Omental fat pad (tissue), 4 donors: ENCODE data around the gene MRTFB. TPM values are rescaled to one million over a fixed set of nuclear protein-coding genes. Genes with fewer than 3 reads are reported as not detected.

ENCODE experiments used
- ATAC-seq: fragments of 150-250 bp; one replicate; pipeline ENCODE4 v1.9.1; 2016; ENCODE audit warnings: mild to moderate bottlenecking, moderate library complexity; ENCODE audit not compliant: low FRiP score
- DNase-seq: peaks from one replicate; pipeline ENCODE4 v3.0.0-alpha.2; 2019; ENCODE audit warnings: low spot score
- CTCF ChIP-seq, 3 donors: fragments of 450-650 bp; IDR thresholded peaks; one replicate each; pipeline ENCODE4 v1.5.1; 2016 to 2017; ENCODE audit warnings: antibody characterized with exemption in 3 of 3, mild to moderate bottlenecking in 3 of 3, moderate library complexity in 2 of 3
- total RNA-seq, 4 donors: library from RNA; depleted of rRNA; stranded (reverse); fragments of >200 nt; gene quantifications; one replicate each; pipeline ENCODE4 v1.1.0, GENCODE V29; 2016

The MRTFB gene
- total RNA-seq, 4 donors from 2014 or later, result 17.5 to 107 (median 55.8) TPM

GRCh38 chr16:14063618-14064581 is 7.2 kb upstream of the MRTFB start:
- no peak for TF ChIP-seq CTCF (IDR thresholded peaks at IDR 0.05)
- ATAC-seq, result no peak

GRCh38 chr16:14069818-14070217 is 1.3 kb upstream of the MRTFB start:
- DNase-seq, result no peak
- no peak for TF ChIP-seq CTCF (IDR thresholded peaks at IDR 0.05)
- no peak for ATAC-seq

More at GRCh38 chr16:14063618-14064581, 7.2 kb upstream of the MRTFB start:
- DNase-seq, result no peak

DNA sequence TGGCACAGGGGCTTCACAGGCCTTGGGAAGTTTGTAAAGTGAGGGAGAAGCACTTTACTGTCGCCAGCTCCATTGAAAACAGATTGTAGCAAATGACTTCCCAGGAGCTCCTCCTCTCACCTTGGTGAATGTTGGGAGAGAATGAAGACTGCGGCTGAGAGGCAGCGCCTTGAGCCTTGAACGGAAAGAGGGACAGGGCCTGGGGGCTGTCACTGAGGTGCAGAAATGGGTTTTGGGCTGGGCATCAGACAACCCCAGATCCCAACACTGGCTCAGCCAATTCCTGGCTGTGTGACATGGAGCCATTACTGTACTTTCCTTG is 603 bp upstream of the MRTFB start:
- no peak for TF ChIP-seq CTCF (IDR thresholded peaks at IDR 0.05)
- no peak for DNase-seq
- ATAC-seq, result no peak

GRCh38 chr16:14071576-14072271 is 605 bp downstream of the MRTFB start:
- peak; percentile 21 for ATAC-seq
- TF ChIP-seq CTCF (IDR thresholded peaks at IDR 0.05), result no peak
- no peak for DNase-seq

DNA sequence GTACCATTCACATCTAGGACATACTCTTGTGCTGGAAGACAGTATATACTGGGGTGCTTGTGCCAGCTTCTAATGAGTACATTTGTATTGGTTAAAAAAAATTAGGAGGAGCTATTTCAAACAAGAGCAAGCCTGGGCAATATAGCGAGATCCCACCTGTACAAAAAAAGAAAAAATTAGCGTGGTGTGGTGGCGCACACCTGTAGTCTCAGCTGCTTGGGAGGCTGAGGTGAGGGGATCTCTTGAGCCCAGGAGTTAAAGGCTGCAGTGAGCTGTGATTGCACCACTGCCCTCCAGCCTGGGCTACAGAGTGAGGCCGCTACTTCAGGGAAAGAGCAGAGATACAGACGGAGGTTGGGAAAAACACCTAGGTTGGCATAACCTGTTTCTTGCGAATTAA is 1.2 kb downstream of the MRTFB start:
- DNase-seq (no peak), ATAC-seq (no peak)
- TF ChIP-seq CTCF (IDR thresholded peaks at IDR 0.05), result no peak

DNA sequence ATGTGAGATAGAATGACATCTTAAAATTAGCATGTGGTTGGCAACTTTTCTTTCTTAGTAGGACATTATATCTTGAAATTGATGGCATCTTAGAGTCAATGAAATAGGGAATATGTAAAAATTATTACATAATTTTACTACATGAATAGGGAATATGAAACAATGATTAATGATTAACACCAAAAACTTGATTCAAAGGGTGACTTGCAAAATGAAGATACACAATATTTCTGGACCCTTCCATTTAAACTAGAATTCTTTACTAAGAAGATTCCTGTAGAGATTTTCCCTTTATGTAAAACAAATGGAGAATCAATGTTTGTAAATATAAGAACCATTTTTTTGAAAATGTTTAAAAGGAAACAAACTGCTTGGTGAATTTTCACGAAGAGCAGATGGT is 3.4 kb downstream of the MRTFB start:
- no peak for DNase-seq

More for the DNA sequence above, 3.4 kb downstream of the MRTFB start:
- no peak for TF ChIP-seq CTCF (IDR thresholded peaks at IDR 0.05)
- ATAC-seq, result no peak
